Measurements from ENCODE around the gene SMIM17.

SMIM17 gene

DNA sequence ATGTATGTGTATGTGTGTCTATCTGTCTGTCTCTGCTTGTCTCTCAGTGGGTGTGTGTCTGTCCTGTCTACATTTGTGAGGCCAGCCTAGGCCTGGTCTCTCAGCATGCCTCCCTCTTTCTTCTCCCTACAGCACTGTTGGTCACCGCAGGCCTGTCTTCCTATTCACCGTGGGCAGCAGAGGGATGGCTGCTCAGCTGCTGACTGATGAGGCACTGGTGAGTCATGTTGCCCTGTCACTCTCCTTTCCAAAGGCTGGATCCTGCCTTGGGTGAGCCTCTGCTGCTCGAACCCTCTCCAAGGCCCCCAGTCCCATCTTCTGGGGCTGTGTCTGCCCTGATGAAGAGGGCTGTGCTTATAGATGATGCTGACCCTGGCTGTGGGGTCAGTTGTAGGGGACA, 41.6 kb upstream of the SMIM17 start:
- DNase-seq (ENCODE audit: low spot score), result no peak
- in situ Hi-C loops (cut with MboI; ENCODE audit: low pct_unique_long_range_greater_than_20kb, low sequenced_read_pairs, unreplicated experiment), result no loop called here
- TF ChIP-seq, protein P1, sequence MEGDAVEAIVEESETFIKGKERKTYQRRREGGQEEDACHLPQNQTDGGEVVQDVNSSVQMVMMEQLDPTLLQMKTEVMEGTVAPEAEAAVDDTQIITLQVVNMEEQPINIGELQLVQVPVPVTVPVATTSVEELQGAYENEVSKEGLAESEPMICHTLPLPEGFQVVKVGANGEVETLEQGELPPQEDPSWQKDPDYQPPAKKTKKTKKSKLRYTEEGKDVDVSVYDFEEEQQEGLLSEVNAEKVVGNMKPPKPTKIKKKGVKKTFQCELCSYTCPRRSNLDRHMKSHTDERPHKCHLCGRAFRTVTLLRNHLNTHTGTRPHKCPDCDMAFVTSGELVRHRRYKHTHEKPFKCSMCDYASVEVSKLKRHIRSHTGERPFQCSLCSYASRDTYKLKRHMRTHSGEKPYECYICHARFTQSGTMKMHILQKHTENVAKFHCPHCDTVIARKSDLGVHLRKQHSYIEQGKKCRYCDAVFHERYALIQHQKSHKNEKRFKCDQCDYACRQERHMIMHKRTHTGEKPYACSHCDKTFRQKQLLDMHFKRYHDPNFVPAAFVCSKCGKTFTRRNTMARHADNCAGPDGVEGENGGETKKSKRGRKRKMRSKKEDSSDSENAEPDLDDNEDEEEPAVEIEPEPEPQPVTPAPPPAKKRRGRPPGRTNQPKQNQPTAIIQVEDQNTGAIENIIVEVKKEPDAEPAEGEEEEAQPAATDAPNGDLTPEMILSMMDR (IDR thresholded peaks at IDR 0.05; ENCODE audit: extremely low read depth, insufficient read depth, missing control alignments), result no peak

DNA sequence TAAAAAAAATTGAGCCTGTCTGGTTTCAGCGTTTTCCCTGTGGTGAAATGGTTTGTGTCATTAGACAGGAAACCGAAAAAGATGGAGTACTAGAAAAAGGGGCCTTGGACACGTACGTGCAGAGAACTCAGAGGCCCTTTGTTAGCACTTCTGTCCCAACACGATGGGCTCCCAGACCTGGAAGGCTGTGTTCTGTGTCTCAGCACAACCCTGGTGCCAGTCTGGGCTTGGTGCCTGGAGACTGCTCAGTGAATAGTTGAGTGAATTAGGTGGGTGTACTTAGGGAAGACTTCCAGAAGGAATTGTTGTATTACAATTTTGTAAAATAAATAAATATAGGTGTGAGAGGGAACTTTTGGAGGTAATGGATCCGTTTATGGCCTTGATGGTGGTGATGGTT, 39.1 kb upstream of the SMIM17 start:
- TF ChIP-seq, protein P1 (IDR thresholded peaks at IDR 0.05; ENCODE audit: extremely low read depth, insufficient read depth, missing control alignments), result no peak
- DNase-seq (ENCODE audit: low spot score), result no peak
- in situ Hi-C loops (cut with MboI; ENCODE audit: low pct_unique_long_range_greater_than_20kb, low sequenced_read_pairs, unreplicated experiment), result no loop called here

DNA sequence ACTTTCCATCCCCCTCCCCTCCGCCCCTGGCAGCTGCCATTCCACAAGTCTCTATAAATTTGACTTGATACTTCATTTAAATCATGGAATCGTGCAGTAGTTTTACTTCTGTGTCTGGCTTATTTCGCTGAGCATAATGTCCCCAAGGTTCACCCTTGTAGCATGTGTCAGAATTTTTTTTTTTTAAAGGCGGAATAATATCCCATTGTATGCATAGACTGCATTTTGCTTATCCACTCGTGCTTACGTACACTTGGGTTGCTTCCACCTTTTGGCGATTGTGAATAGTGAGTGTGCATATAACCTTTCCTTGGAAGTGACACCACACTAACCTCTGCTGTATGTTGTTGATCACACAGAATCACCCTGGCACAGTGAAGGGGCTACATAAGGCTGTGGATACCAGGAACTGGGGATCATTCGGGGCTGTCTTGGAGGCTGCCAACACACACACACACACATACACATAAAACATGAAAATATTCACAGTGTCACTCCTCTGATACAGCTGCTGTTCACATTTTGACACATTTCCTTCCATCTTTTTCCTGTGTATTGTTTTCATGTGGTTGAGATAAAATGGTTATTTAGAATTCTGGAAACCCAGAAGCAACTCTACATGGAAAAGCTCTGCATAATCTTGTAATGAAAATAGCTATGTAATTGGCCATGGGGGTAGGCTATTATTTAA, 34.5 kb upstream of the SMIM17 start:
- in situ Hi-C loops (cut with MboI; ENCODE audit: low pct_unique_long_range_greater_than_20kb, low sequenced_read_pairs, unreplicated experiment), result no loop called here
- TF ChIP-seq, protein P1 (IDR thresholded peaks at IDR 0.05; ENCODE audit: extremely low read depth, insufficient read depth, missing control alignments), result no peak
- DNase-seq (ENCODE audit: low spot score), result no peak

DNA sequence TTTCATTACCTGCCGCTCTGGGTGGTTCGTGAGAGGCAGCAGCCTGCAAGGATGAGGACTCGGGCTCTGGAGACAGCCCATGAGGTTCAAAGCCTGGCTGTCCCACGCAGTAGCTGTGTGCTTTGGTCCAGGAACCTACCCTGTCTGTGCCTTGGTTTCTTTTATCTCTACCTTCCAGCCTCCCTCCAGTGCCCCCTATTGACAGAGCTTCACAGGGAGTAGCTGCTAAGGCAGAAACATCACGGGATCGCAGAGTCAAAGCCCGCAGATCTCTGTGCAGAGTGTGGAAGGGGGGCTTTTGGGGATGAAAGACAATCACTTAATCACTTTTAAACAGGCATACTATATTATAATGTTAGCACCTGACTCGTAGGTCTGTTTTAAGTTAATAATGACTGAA, 31.7 kb upstream of the SMIM17 start:
- TF ChIP-seq, protein P1 (IDR thresholded peaks at IDR 0.05; ENCODE audit: extremely low read depth, insufficient read depth, missing control alignments), result no peak
- in situ Hi-C loops (cut with MboI; ENCODE audit: low pct_unique_long_range_greater_than_20kb, low sequenced_read_pairs, unreplicated experiment), result no loop called here
- DNase-seq (ENCODE audit: low spot score), result no peak

DNA sequence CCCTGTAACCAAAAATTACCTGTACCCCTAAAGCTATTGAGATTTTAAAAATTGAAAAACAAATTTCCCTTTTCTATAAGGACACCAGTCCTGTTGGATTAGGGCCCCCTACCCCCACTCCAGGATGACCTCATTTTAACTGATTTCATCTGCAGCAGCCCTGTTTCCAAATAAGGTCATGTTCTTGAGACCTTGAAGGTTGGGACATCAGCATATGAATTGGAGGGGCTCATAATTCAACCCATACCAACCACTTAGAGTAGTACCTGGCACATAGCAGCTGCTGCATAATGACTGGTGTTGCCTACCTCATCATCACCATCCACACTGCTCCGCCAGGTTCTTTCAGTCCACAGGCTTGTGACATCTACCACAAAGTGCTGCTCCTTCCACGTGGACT, 30.2 kb upstream of the SMIM17 start:
- DNase-seq (ENCODE audit: low spot score), result no peak
- TF ChIP-seq, protein P1 (IDR thresholded peaks at IDR 0.05; ENCODE audit: extremely low read depth, insufficient read depth, missing control alignments), result no peak
- in situ Hi-C loops (cut with MboI; ENCODE audit: low pct_unique_long_range_greater_than_20kb, low sequenced_read_pairs, unreplicated experiment), result no loop called here

DNA sequence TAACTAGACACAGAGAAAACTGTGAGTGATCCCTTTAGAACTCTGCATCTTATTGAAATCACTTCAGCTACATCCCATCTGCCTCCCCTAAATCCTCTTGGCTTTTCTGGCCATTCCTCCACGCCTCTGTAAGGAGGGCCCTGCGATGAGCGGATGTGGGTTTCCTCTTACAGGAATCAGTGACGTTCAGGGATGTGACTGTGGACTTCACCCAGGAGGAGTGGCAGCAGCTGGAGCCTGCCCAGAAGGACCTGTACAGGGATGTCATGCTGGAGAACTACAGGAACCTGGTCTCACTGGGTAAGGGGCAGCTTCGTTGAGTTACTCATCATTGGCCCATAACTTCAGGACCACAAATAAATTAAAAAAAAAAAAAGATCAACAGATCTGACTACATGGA, 29.3 kb upstream of the SMIM17 start:
- in situ Hi-C loops (cut with MboI; ENCODE audit: low pct_unique_long_range_greater_than_20kb, low sequenced_read_pairs, unreplicated experiment), result no loop called here
- TF ChIP-seq, protein P1 (IDR thresholded peaks at IDR 0.05; ENCODE audit: extremely low read depth, insufficient read depth, missing control alignments), result no peak
- DNase-seq (ENCODE audit: low spot score), result no peak

Data from GM13977 (cell line).